ENCODE results near the gene TARS3. TPM values are rescaled to one million over a fixed set of nuclear protein-coding genes. Genes with fewer than 3 reads are reported as not detected.

TARS3 gene
- total RNA-seq, 1 donor: 8.7 TPM

DNA sequence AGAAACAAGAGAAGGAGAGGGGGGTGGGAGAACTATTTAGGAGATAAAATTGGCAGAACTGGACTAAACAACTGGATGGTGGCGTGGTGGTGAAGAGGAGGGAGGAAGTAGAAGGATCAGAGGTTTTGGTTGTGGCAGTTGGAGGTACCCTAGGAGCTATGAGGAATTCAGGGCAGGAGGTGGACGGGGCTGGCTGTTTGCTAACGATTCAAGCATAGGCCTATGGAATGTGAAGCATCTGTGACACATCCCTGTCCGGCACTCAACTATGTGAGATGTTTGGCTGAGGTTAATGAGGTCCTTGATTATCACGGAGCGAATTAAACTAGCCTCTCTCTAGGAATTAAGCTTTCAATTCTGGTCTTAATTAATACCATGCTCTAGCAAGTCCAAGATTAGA is 13.5 kb downstream of the TARS3 start:
- no peak for TF ChIP-seq CTCF (IDR thresholded peaks at IDR 0.05; ENCODE audit: extremely low read depth, low read depth, low read length)
- no peaks in the 10 kb centered on the region for H3K9me3 ChIP-seq (ENCODE audit: low read depth, low read length)
- peak overlapping the region; percentile 33 for H2AFZ ChIP-seq (ENCODE audit: low read length)
- no peaks in the 10 kb centered on the region for H3K79me2 ChIP-seq (ENCODE audit: insufficient read depth, low read length)
- H3K4me2 ChIP-seq (ENCODE audit: insufficient read depth, low read length): peak overlapping the region; percentile 48
- DNase-seq (ENCODE audit: insufficient read length, low spot score, missing footprints): peak; percentile 81
- H4K20me1 ChIP-seq (ENCODE audit: insufficient read depth, low read length): no peaks in the 10 kb centered on the region
- peak overlapping the region; percentile 19 for H3K27ac ChIP-seq (ENCODE audit: low read depth, low read length)
- H3K4me1 ChIP-seq (ENCODE audit: insufficient read depth, low read length): peaks cover 12% of the 10 kb centered on the region
- no peaks in the 10 kb centered on the region for H3K27me3 ChIP-seq (ENCODE audit: insufficient read depth, low read length)
- H3K4me3 ChIP-seq (ENCODE audit: insufficient read depth, low read length): no peak overlapping the region
- peaks cover 30% of the 10 kb centered on the region for H3K36me3 ChIP-seq (ENCODE audit: insufficient read depth, low read length)

- Histone ChIP-seq H3K27ac (ENCODE audit: low read depth, low read length) (no peak overlapping the region), H3K4me1 (ENCODE audit: insufficient read depth, low read length) (peaks cover 12% of the 10 kb centered on the region)
Measured at GRCh38 chr15:101709466-101709865, 14.8 kb downstream of the TARS3 start.

DNA sequence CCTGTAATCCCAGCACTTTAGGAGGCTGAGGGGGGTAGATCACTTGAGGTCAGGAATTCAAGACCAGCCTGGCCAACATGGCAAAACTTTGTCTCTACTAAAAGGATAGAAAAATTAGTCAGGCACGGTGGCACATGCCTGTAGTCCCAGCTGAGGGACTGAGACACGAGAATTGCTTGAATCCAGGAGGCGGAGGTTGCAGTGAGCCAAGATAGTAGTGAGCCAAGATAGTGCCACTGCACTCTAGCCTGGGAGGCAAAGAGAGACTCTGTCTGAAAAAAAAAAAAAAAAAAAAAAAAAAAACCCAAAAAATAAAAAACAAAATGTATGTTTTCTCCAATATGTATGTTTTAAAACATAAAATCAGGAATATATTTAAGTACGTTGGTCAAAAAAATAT is 16.3 kb downstream of the TARS3 start:
- TF ChIP-seq CTCF (IDR thresholded peaks at IDR 0.05; ENCODE audit: extremely low read depth, low read depth, low read length): no peak
- Histone ChIP-seq H3K79me2 (ENCODE audit: insufficient read depth, low read length) (no peaks in the 10 kb centered on the region), H4K20me1 (ENCODE audit: insufficient read depth, low read length) (no peaks in the 10 kb centered on the region), H3K36me3 (ENCODE audit: insufficient read depth, low read length) (peaks cover 28% of the 10 kb centered on the region), H3K4me1 (ENCODE audit: insufficient read depth, low read length) (peaks cover 12% of the 10 kb centered on the region), H3K27me3 (ENCODE audit: insufficient read depth, low read length) (no peaks in the 10 kb centered on the region), H3K27ac (ENCODE audit: low read depth, low read length) (no peak overlapping the region), H3K4me3 (ENCODE audit: insufficient read depth, low read length) (no peak overlapping the region), H3K4me2 (ENCODE audit: insufficient read depth, low read length) (no peak overlapping the region), H2AFZ (ENCODE audit: low read length) (no peak overlapping the region), H3K9me3 (ENCODE audit: low read depth, low read length) (no peaks in the 10 kb centered on the region)
- no peak for DNase-seq (ENCODE audit: insufficient read length, low spot score, missing footprints)

More at GRCh38 chr15:101709466-101709865, 14.8 kb downstream of the TARS3 start:
- no peaks in the 10 kb centered on the region for H3K79me2 ChIP-seq (ENCODE audit: insufficient read depth, low read length)
- no peak overlapping the region for H3K4me2 ChIP-seq (ENCODE audit: insufficient read depth, low read length)
- no peak overlapping the region for H2AFZ ChIP-seq (ENCODE audit: low read length)
- H3K36me3 ChIP-seq (ENCODE audit: insufficient read depth, low read length): peaks cover 32% of the 10 kb centered on the region
- H3K4me3 ChIP-seq (ENCODE audit: insufficient read depth, low read length): no peak overlapping the region
- no peaks in the 10 kb centered on the region for H3K9me3 ChIP-seq (ENCODE audit: low read depth, low read length)
- no peak for DNase-seq (ENCODE audit: insufficient read length, low spot score, missing footprints)
- no peak for TF ChIP-seq CTCF (IDR thresholded peaks at IDR 0.05; ENCODE audit: extremely low read depth, low read depth, low read length)
- no peaks in the 10 kb centered on the region for H3K27me3 ChIP-seq (ENCODE audit: insufficient read depth, low read length)
- H4K20me1 ChIP-seq (ENCODE audit: insufficient read depth, low read length): no peaks in the 10 kb centered on the region

DNA sequence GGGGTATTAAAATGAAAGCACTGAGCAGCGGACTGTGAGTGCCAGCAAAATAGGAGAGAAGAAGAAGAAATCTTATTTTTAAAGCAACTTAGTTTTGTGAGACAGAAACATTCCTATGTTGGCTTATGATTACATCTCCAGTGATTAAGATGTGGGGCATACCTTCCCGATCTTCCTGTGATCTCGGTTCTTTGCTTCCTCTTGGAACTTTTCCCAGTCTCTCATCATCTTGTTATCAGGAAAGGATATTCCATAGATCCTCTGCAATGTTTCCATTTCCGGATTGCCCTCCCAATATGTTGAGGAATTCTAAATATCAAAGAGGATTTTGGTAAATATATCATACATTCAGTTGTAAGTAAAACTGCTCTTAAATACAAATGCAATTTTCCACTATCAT is 22.2 kb downstream of the TARS3 start:
- no peak for DNase-seq (ENCODE audit: insufficient read length, low spot score, missing footprints)
- Histone ChIP-seq H4K20me1 (ENCODE audit: insufficient read depth, low read length) (no peaks in the 10 kb centered on the region), H3K27me3 (ENCODE audit: insufficient read depth, low read length) (no peaks in the 10 kb centered on the region), H3K4me2 (ENCODE audit: insufficient read depth, low read length) (no peak overlapping the region), H3K9me3 (ENCODE audit: low read depth, low read length) (no peaks in the 10 kb centered on the region), H2AFZ (ENCODE audit: low read length) (no peak overlapping the region), H3K27ac (ENCODE audit: low read depth, low read length) (no peak overlapping the region), H3K4me1 (ENCODE audit: insufficient read depth, low read length) (no peaks in the 10 kb centered on the region), H3K36me3 (ENCODE audit: insufficient read depth, low read length) (peaks cover 21% of the 10 kb centered on the region), H3K4me3 (ENCODE audit: insufficient read depth, low read length) (no peak overlapping the region), H3K79me2 (ENCODE audit: insufficient read depth, low read length) (no peaks in the 10 kb centered on the region)
- TF ChIP-seq CTCF (IDR thresholded peaks at IDR 0.05; ENCODE audit: extremely low read depth, low read depth, low read length): no peak
